Brain microvascular endothelial cell (primary cell): ENCODE measurements around the gene FSD1L.

Source experiments
- DNase-seq: peaks from one replicate; pipeline ENCODE4 v3.0.0-alpha.2; 2020
- H3K27ac ChIP-seq: fragments of 250-450 bp; sonication (Bioruptor Pico); 2 replicates; pipeline ENCODE4 v1.5.1; 2020; ENCODE audit warnings: mild to moderate bottlenecking, moderate library complexity
- H3K27me3 ChIP-seq: fragments of 250-450 bp; sonication (Bioruptor Pico); replicated peaks from 2 replicates; pipeline ENCODE4 v1.5.1; 2020; ENCODE audit warnings: mild to moderate bottlenecking
- H3K36me3 ChIP-seq: fragments of 250-450 bp; sonication (Bioruptor Pico); replicated peaks from 2 replicates; pipeline ENCODE4 v1.5.1; 2020; ENCODE audit warnings: mild to moderate bottlenecking
- H3K4me3 ChIP-seq: 2 replicates; pipeline ENCODE4 v1.5.1; 2011; ENCODE audit warnings: low read depth, mild to moderate bottlenecking, control low read depth, low read length, moderate library complexity
- in situ Hi-C: cut with HindIII; loops from 2 replicates; pipeline ENCODE4 v1.10.0; 2017; ENCODE audit warnings: low sequenced_read_pairs, low pct_ligation_motif_present
- TF ChIP-seq, protein P1 (sequence below): IDR thresholded peaks from 2 replicates; pipeline ENCODE4 v1.5.1; 2011; ENCODE audit warnings: low read depth, mild to moderate bottlenecking, moderate library complexity, low read length, control low read depth, inconsistent platforms; ENCODE audit errors: missing control alignments

FSD1L gene

GRCh38 chr9:105531530-105531929 lies 83.7 kb downstream of the FSD1L start:
- H3K36me3 ChIP-seq = peaks cover 7% of the 10 kb centered on the region
- TF ChIP-seq, protein P1, sequence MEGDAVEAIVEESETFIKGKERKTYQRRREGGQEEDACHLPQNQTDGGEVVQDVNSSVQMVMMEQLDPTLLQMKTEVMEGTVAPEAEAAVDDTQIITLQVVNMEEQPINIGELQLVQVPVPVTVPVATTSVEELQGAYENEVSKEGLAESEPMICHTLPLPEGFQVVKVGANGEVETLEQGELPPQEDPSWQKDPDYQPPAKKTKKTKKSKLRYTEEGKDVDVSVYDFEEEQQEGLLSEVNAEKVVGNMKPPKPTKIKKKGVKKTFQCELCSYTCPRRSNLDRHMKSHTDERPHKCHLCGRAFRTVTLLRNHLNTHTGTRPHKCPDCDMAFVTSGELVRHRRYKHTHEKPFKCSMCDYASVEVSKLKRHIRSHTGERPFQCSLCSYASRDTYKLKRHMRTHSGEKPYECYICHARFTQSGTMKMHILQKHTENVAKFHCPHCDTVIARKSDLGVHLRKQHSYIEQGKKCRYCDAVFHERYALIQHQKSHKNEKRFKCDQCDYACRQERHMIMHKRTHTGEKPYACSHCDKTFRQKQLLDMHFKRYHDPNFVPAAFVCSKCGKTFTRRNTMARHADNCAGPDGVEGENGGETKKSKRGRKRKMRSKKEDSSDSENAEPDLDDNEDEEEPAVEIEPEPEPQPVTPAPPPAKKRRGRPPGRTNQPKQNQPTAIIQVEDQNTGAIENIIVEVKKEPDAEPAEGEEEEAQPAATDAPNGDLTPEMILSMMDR = no peak
- no peaks in the 10 kb centered on the region for H3K27me3 ChIP-seq
- no peak overlapping the region for H3K27ac ChIP-seq
- DNase-seq = no peak
- no peak overlapping the region for H3K4me3 ChIP-seq
- in situ Hi-C loops = no loop called here

- no peak overlapping the region for H3K27ac ChIP-seq
- in situ Hi-C loops = no loop called here
- H3K27me3 ChIP-seq = no peaks in the 10 kb centered on the region
- TF ChIP-seq, protein P1 = no peak
- no peak for DNase-seq
- no peaks in the 10 kb centered on the region for H3K36me3 ChIP-seq
- H3K4me3 ChIP-seq = no peak overlapping the region
Observed at GRCh38 chr9:105535920-105536668, 88.3 kb downstream of the FSD1L start.

- in situ Hi-C loops = no loop called here
- TF ChIP-seq, protein P1 = peak; percentile 38
- Histone ChIP-seq H3K27me3 (no peaks in the 10 kb centered on the region), H3K36me3 (no peaks in the 10 kb centered on the region), H3K4me3 (no peak overlapping the region), H3K27ac (no peak overlapping the region)
- no peak for DNase-seq
Observed at GRCh38 chr9:105539452-105539851, 91.6 kb downstream of the FSD1L start.

DNA sequence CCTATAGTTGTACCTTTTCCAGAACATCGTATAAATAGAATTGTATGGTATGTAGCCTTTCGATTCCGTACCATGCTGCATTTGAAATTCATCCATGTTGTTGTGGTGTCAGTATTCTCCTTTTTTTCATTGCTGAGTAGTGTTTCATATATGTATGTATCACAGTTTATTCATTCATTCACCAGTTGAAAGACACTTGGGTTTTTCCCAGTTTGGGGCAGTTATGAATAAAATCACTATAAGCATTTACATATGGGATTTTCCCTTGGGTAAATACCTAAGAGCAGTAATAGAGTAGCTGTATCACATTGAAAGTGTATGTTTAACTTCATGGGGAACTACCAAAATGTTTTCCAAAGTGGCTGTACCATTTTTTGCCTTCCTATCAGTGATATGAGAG lies 94.0 kb downstream of the FSD1L start:
- no peak for DNase-seq
- TF ChIP-seq, protein P1 = no peak
- Histone ChIP-seq H3K36me3 (no peaks in the 10 kb centered on the region), H3K4me3 (no peak overlapping the region), H3K27ac (no peak overlapping the region), H3K27me3 (no peaks in the 10 kb centered on the region)
- in situ Hi-C loops = no loop called here

DNA sequence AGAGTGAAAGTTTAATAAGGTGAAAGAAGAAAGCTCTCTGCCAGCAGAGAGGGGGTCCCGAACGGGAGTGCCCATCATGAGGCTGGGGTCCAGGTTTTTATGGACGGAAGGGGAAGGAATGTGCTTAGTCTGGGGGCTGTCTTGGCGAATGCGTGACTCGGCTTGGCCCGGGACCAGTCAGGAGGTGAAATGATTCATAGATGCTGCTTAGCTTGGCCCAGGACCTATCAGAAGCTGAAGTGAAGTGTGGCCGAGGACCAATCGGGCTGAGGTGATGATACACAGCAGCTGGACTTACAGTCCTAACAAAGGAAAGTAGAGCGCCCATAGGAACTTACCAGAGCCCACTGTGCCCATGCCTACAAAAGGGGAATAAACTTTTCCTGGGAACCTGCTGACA lies 106.2 kb downstream of the FSD1L start:
- Histone ChIP-seq H3K4me3 (no peak overlapping the region), H3K27me3 (no peaks in the 10 kb centered on the region), H3K36me3 (no peaks in the 10 kb centered on the region), H3K27ac (no peak overlapping the region)
- TF ChIP-seq, protein P1 = no peak
- no peak for DNase-seq
- in situ Hi-C loops = no loop called here
